ENCODE data around the gene KCTD6.

Gene KCTD6

GRCh38 chr3:58470363-58471024 lies 21.4 kb upstream of the KCTD6 start:
- Histone ChIP-seq H3K4me3 (replicated peaks; ENCODE audit: insufficient read depth, low read length) (no peak overlapping the region), H3K27me3 (ENCODE audit: insufficient read depth, poor library complexity, severe bottlenecking) (no peaks in the 10 kb centered on the region), H3K27ac (replicated peaks) (no peak overlapping the region)
- no peak for DNase-seq (ENCODE audit: low read depth in 1 of 2, low spot score in 1 of 2)
- TF ChIP-seq POLR2AphosphoS5 (IDR thresholded peaks at IDR 0.05; ENCODE audit: low read depth): no peak
- TF ChIP-seq GABPA (IDR thresholded peaks at IDR 0.05; ENCODE audit: low read depth): no peak
- no peak for TF ChIP-seq REST (IDR thresholded peaks at IDR 0.05; ENCODE audit: insufficient replicate concordance, low read depth)
- TF ChIP-seq SPI1 (IDR thresholded peaks at IDR 0.05; ENCODE audit: borderline replicate concordance, low read depth): no peak
- no peak for TF ChIP-seq CTCF (IDR thresholded peaks at IDR 0.05; ENCODE audit: insufficient read depth, low read length)

- DNase-seq (ENCODE audit: low read depth in 1 of 2, low spot score in 1 of 2): peak; percentile 90 to 91
- no peaks in the 10 kb centered on the region for H3K27me3 ChIP-seq (ENCODE audit: insufficient read depth, poor library complexity, severe bottlenecking)
- H3K4me3 ChIP-seq (replicated peaks; ENCODE audit: insufficient read depth, low read length): no peak overlapping the region
- TF ChIP-seq GABPA (IDR thresholded peaks at IDR 0.05; ENCODE audit: low read depth) (peak; percentile 67), POLR2AphosphoS5 (IDR thresholded peaks at IDR 0.05; ENCODE audit: low read depth) (peak; percentile 84), CTCF (IDR thresholded peaks at IDR 0.05; ENCODE audit: insufficient read depth, low read length) (no peak)
- no peak overlapping the region for H3K27ac ChIP-seq (replicated peaks)
These were observed 20.6 kb upstream of the KCTD6 start for GRCh38 chr3:58471025-58471887.

DNA sequence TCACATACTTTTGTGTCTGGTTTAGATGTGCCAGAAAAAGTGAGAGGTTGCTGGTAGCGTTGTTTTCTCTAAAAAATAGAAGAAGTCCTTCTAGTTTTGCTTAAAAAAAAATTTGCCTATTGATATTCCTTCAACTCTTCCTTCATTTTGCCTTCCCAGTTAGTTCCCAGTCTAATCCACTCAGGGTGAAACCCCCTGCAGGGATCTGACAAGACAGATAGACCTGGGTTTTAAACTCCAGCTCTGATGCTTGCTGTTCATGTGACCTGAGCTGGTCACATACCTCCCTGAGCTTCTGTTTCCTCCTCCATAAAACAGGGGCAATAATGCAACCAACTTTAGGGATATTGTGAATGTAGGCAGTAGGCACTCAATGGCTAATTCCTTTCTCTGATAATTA lies 18.6 kb upstream of the KCTD6 start:
- no peak for DNase-seq (ENCODE audit: low read depth in 1 of 2, low spot score in 1 of 2)
- H3K4me3 ChIP-seq (replicated peaks; ENCODE audit: insufficient read depth, low read length): no peak overlapping the region
- H3K27me3 ChIP-seq (ENCODE audit: insufficient read depth, poor library complexity, severe bottlenecking): no peaks in the 10 kb centered on the region
- TF ChIP-seq POLR2AphosphoS5 (IDR thresholded peaks at IDR 0.05; ENCODE audit: low read depth): no peak
- TF ChIP-seq GABPA (IDR thresholded peaks at IDR 0.05; ENCODE audit: low read depth): no peak
- TF ChIP-seq REST (IDR thresholded peaks at IDR 0.05; ENCODE audit: insufficient replicate concordance, low read depth): no peak
- TF ChIP-seq CTCF (IDR thresholded peaks at IDR 0.05; ENCODE audit: insufficient read depth, low read length): no peak
- TF ChIP-seq SPI1 (IDR thresholded peaks at IDR 0.05; ENCODE audit: borderline replicate concordance, low read depth): no peak
- H3K27ac ChIP-seq (replicated peaks): no peak overlapping the region

Data from HL-60 (cell line).